ENCODE measurements around the gene ASB2. TPM values are rescaled to one million over a fixed set of nuclear protein-coding genes. Genes with fewer than 3 reads are reported as not detected.

ASB2 gene
- total and polyA plus RNA-seq, 2 of the 4 experiments (the other 2 are of a cell fraction), result 0.54 to 0.77 TPM

GRCh38 chr14:93957333-93957710, 19.0 kb downstream of the ASB2 start:
- ATAC-seq (ENCODE audit: low read depth), result no peak
- Histone ChIP-seq H4K8ac (ENCODE audit: low read depth in 2 of 2, low read length in 2 of 2) (no peak overlapping the region), H3K4ac (ENCODE audit: low read depth, low read length) (peak overlapping the region; percentile 63), H3K4me3 (ENCODE audit: insufficient read depth, low read depth, low read length) (no peak overlapping the region), H3K14ac (replicated peaks; ENCODE audit: low read depth, low read length) (0 out of 2 replicates have a peak overlapping the region, but pooled peaks have one; percentile 64), H3K23ac (ENCODE audit: low read depth, low read length) (no peak overlapping the region), H2AK9ac (replicated peaks; ENCODE audit: low read depth, low read length, poor library complexity) (peak overlapping the region; percentile 57), H3K18ac (ENCODE audit: low read depth, low read length) (no peak overlapping the region), H3K79me1 (ENCODE audit: low read depth in 1 of 2, low read length in 2 of 2) (no peaks in the 10 kb centered on the region), H2AK5ac (ENCODE audit: low read depth, low read length) (peak overlapping the region; percentile 36), H2AFZ (replicated peaks; ENCODE audit: low read length, poor library complexity) (no peak overlapping the region), H2BK20ac (ENCODE audit: low read depth, low read length) (peak overlapping the region; percentile 53; the same call in 1 of the 2 replicates), H4K91ac (ENCODE audit: insufficient read depth, low read depth, low read length) (peak overlapping the region; percentile 20; the same call in 1 of the 2 replicates), H3K4me2 (ENCODE audit: low read depth, low read length) (no peak overlapping the region), H3K4me1 (ENCODE audit: control insufficient read depth, insufficient read depth, low read length) (peaks cover 13% of the 10 kb centered on the region), H3K36me3 (ENCODE audit: control insufficient read depth, insufficient read depth, low read length) (no peaks in the 10 kb centered on the region), H4K20me1 (ENCODE audit: insufficient read depth, low read length) (no peaks in the 10 kb centered on the region), H4K5ac (ENCODE audit: low read depth, low read length) (peak overlapping the region; percentile 12; the same call in 1 of the 2 replicates), H3K56ac (ENCODE audit: extremely low read depth, insufficient read depth, low read length) (no peak overlapping the region), H2BK15ac (ENCODE audit: low read depth, low read length) (peak overlapping the region; percentile 96; the same call in 1 of the 3 replicates), H3K27me3 (ENCODE audit: control insufficient read depth, insufficient read depth, low read length) (peaks cover 2% of the 10 kb centered on the region; the same call in 1 of the 2 replicates), H3K9me1 (ENCODE audit: insufficient read depth, low read length) (peaks cover 15% of the 10 kb centered on the region), H3K9me3 (ENCODE audit: control insufficient read depth, insufficient read depth, low read length) (no peaks in the 10 kb centered on the region), H2BK120ac (ENCODE audit: low read depth, low read length) (peak overlapping the region; percentile 25; the same call in 1 of the 2 replicates), H3K27ac (ENCODE audit: insufficient read depth, low read length) (no peak overlapping the region), H2BK5ac (ENCODE audit: low read depth, low read length, poor library complexity, severe bottlenecking) (no peak overlapping the region), H3K9ac (ENCODE audit: low read depth, low read length) (no peak overlapping the region)
- dilution Hi-C loops (cut with HindIII; ENCODE audit: low sequenced_read_pairs, unreplicated experiment), result no loop called here
- intact Hi-C loops (cut with micrococcal nuclease), result loop anchor here (5.0 kb wide), 1 partner anchor 45 kb away; no protein-coding TSS in a partner anchor
- BruUV-seq (replicated peaks), result no TSS peak
- POLR2A ChIA-PET (ENCODE audit: unreplicated experiment), result no interaction called here
- WGBS, 2 experiments (ENCODE audit: extremely low coverage in 2 of 2, insufficient read length in 1 of 2), result no CpG with 5 or more reads among the region's 7 CpGs
- CTCF ChIA-PET, result no interaction called here
- TF ChIP-seq RCOR1 (IDR thresholded peaks at IDR 0.05; ENCODE audit: insufficient replicate concordance, low read length) (no peak), RFX5 (IDR thresholded peaks at IDR 0.05; ENCODE audit: low read depth, low read length) (no peak), MAZ (IDR thresholded peaks at IDR 0.05; ENCODE audit: borderline replicate concordance, low read depth, low read length) (no peak), RAD21 (IDR thresholded peaks at IDR 0.05; ENCODE audit: low read length) (no peak), CEBPB (IDR thresholded peaks at IDR 0.05; ENCODE audit: low read depth, low read length) (no peak), CHD1 (IDR thresholded peaks at IDR 0.05; ENCODE audit: low read depth, low read length) (no peak), USF2 (IDR thresholded peaks at IDR 0.05; ENCODE audit: low read depth, low read length) (no peak)
- DNase-seq, result no peak
- in situ Hi-C loops (cut with MboI; ENCODE audit: low sequenced_read_pairs), result no loop called here

All from IMR-90 (cell line).